Measurements from ENCODE around the gene PXK.

- TF ChIP-seq CTCF (conservative IDR thresholded peaks at IDR 0.05; ENCODE audit: low read length) (no peak), EZH2phosphoT487 (IDR thresholded peaks at IDR 0.05; ENCODE audit: borderline replicate concordance, low read depth, low read length) (no peak)
Measured at GRCh38 chr3:58425782-58426181, 93.1 kb downstream of the PXK start.

All from OCI-LY7 (cell line).